GM12872 (cell line): Measurements from ENCODE around the gene LRRC1.

Source experiments
- CTCF ChIP-seq: IDR thresholded peaks from 3 replicates; pipeline ENCODE4 v1.5.1; 2011; ENCODE audit warnings: low read depth, mild to moderate bottlenecking, low read length, moderate library complexity; ENCODE audit not compliant: insufficient read depth

LRRC1 gene

GRCh38 chr6:53915026-53915691 lies 120.4 kb downstream of the LRRC1 start:
- no peak for TF ChIP-seq CTCF

DNA sequence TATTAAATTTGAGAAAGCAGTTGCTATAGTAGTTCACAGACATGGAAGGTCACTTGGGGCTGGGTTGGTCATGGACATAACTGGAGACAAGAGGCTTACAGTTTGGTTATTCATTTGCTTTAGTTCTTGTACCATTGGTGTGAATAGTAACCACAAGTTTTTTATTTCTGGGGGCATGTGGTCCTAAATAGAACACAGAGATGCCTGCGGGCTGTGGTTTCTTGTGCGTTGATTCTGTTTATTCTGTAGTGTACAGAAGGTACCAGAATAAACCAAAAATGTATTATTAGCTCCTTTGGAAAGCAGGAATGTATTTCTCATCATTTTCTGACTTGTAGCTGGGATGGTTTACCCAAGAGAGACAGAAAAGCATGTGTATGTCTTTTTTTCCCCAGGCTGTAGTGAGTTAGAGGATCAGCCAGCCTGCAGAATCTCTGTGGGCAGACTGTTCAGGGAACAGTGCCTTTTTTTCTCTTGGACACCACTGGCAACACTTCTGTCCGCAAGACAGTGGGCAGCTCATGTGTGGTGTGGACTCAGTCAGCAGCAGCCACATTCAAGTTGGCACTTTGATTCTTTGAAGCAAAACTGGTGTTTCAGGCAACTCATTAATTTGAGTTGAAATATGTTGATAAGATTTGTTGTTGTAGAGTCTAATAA lies 122.1 kb downstream of the LRRC1 start:
- no peak for TF ChIP-seq CTCF

DNA sequence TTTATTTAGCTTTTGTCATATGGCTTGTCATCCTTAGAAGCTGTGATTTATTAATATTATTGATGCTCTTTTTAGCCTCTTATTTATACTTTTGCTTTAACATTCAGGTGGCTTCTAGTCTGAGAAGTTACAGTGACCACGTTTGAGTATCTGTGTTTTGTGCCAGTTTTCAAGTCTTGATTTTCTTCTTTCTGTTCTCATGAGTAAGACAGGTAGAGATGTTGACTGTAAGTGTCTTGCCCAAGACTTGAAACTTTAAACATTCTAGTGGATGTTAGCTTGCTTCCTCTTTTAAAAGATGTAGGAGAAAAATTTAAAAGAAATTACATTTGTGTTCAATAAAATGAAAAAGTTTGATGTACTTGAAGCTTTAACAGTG lies 122.6 kb downstream of the LRRC1 start:
- TF ChIP-seq CTCF, result no peak

DNA sequence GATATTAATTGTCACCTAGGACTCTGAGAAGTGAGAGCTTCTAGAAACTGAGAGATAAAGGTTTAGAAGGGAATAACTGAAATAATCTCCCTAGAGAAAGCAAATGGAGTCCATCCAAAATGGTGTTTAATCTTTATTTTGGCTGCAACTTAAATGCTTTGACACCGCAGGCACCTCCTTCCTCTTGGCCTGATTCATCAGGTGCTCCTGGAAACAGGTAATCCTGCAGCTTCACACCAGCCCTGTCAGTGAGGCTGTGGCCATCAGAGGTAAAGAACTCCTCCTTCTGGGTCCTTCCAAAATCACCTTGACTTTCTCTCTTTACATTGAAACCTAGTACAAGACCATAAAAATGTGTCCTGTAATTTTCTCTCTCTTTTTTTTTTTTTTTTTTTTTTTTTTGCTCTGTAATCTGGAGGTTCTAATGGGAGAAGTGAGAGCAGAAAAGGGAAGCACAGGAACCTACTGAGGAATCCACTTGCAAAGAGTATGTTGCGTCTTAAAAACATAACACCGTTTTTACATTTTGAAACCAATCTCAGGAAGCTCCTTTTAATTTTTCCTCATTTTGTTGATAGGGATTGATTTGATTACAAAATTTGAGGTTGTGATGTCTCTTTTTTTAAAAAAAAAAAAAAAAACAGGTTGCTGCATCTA lies 124.2 kb downstream of the LRRC1 start:
- TF ChIP-seq CTCF, result no peak

DNA sequence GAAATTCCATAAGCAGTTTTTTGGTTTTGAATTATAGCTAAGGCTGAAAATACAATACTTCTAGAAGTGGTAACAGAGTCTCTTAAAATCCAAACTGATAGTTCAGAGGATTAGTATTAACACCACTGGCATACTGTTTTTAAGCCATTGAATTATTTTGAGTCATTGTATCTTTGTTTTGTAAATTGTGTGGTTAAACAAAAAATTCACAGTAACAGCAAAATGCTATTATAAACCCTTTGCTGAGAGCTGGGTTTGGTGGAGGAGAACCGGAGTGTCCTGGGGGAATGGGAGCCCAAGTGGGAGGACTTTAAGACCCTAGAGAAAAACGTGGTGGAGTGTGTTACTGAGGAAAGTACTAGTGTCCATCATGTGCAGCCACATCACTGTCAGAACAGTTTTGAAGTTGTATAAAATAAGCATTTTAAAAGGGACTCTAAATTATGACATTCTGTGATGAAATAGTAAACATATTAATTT lies 125.1 kb downstream of the LRRC1 start:
- no peak for TF ChIP-seq CTCF

GRCh38 chr6:53920881-53921280 lies 126.1 kb downstream of the LRRC1 start:
- TF ChIP-seq CTCF, result no peak

DNA sequence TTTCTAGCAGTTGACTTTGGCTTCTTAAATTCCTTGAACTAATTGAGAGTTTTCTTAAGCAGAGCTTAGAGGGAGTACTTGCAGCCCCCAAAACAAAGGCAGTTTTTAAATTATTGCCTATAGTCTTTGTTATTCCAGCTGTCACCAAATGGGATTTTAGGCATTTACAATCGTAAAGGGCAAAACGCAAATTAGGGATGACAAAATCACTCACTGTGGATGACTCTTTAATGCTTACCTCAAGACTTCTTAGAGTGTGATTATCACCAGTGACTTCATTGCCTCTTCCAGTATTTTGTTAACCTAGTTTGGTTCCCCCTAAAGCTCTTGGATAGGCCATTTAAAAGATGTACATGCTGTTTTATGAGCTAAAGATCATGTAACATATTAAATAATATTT lies 126.8 kb downstream of the LRRC1 start:
- no peak for TF ChIP-seq CTCF
